IMR-90 (cell line): ENCODE results near the gene CTIF. TPM values are rescaled to one million over a fixed set of nuclear protein-coding genes. Genes with fewer than 3 reads are reported as not detected.

Source experiments
- ATAC-seq: fragments of 200-7000 bp; cut with Tn5 transposase; 2 replicates; pipeline ENCODE4 v1.9.1; 2020; ENCODE audit warnings: low read depth, mild to moderate bottlenecking, moderate library complexity
- BruUV-seq: library from RNA; stranded (reverse); fragments of 400-500 nt; replicated peaks from 2 replicates; lab custom pipeline; 2021; lab: Mats Ljungman, UMichigan
- CTCF ChIA-PET: fragments of 300-600 bp; formaldehyde crosslinking; extraction: SDS; loops from one replicate; lab custom pipeline; 2021; ENCODE audit warnings: antibody characterized with exemption; lab: Yijun Ruan, JAX
- POLR2A ChIA-PET: fragments of 300-600 bp; sonication (Branson Sonifier 250); formaldehyde crosslinking; loops from one replicate; lab custom pipeline; 2022; ENCODE audit warnings: antibody characterized with exemption; ENCODE audit not compliant: unreplicated experiment; lab: Charles Lee
- DNase-seq: peaks from one replicate; pipeline ENCODE4 v3.0.0; 2013
- H2AFZ ChIP-seq: replicated peaks from 2 replicates; pipeline ENCODE3; 2013; ENCODE audit warnings: low read length, mild to moderate bottlenecking; ENCODE audit not compliant: poor library complexity
- H2AK5ac ChIP-seq: 2 replicates; pipeline ENCODE4 v1.6.1; 2013; ENCODE audit warnings: low read depth, low read length, inconsistent platforms
- H2AK9ac ChIP-seq: replicated peaks from 2 replicates; pipeline ENCODE3; 2013; ENCODE audit warnings: mild to moderate bottlenecking, low read depth, low read length, moderate library complexity; ENCODE audit not compliant: poor library complexity
- H2BK120ac ChIP-seq: 2 replicates; pipeline ENCODE4 v1.6.1; 2013; ENCODE audit warnings: low read depth, low read length, inconsistent platforms
- H2BK15ac ChIP-seq: 3 replicates; pipeline ENCODE4 v1.6.1; 2013; ENCODE audit warnings: low read depth, low read length, inconsistent platforms
- H2BK20ac ChIP-seq: 2 replicates; pipeline ENCODE4 v1.6.1; 2013; ENCODE audit warnings: low read depth, mild to moderate bottlenecking, inconsistent platforms, low read length, moderate library complexity
- H2BK5ac ChIP-seq: 2 replicates; pipeline ENCODE4 v1.6.1; 2013; ENCODE audit warnings: mild to moderate bottlenecking, low read depth, low read length, inconsistent platforms; ENCODE audit not compliant: poor library complexity, severe bottlenecking
- H3K14ac ChIP-seq: replicated peaks from 2 replicates; pipeline ENCODE4 v1.6.1; 2013; ENCODE audit warnings: low read depth, low read length, inconsistent platforms
- H3K18ac ChIP-seq: 2 replicates; pipeline ENCODE4 v1.6.1; 2013; ENCODE audit warnings: low read depth, low read length, control low read depth
- H3K23ac ChIP-seq: 2 replicates; pipeline ENCODE4 v1.6.1; 2013; ENCODE audit warnings: low read depth, low read length, inconsistent platforms
- H3K27ac ChIP-seq: 2 replicates; pipeline ENCODE4 v1.5.1; 2013; ENCODE audit warnings: mild to moderate bottlenecking, control low read depth, low read length; ENCODE audit not compliant: insufficient read depth
- H3K27me3 ChIP-seq: 2 replicates; pipeline ENCODE4 v1.6.1; 2013; ENCODE audit warnings: low read length; ENCODE audit not compliant: control insufficient read depth, insufficient read depth
- H3K36me3 ChIP-seq: 2 replicates; pipeline ENCODE4 v1.6.1; 2013; ENCODE audit warnings: low read length, mixed read lengths; ENCODE audit not compliant: control insufficient read depth, insufficient read depth
- H3K4ac ChIP-seq: 2 replicates; pipeline ENCODE4 v1.6.1; 2013; ENCODE audit warnings: low read depth, low read length, inconsistent platforms
- H3K4me1 ChIP-seq: 2 replicates; pipeline ENCODE4 v1.6.1; 2013; ENCODE audit warnings: low read length, mixed read lengths; ENCODE audit not compliant: control insufficient read depth, insufficient read depth
- H3K4me2 ChIP-seq: 2 replicates; pipeline ENCODE4 v1.6.1; 2013; ENCODE audit warnings: low read depth, mild to moderate bottlenecking, control low read depth, low read length, moderate library complexity
- H3K4me3 ChIP-seq: 2 replicates; pipeline ENCODE4 v1.5.1; 2013; ENCODE audit warnings: low read depth, mild to moderate bottlenecking, control low read depth, low read length, moderate library complexity; ENCODE audit not compliant: insufficient read depth
- H3K56ac ChIP-seq: 2 replicates; pipeline ENCODE4 v1.6.1; 2013; ENCODE audit warnings: low read length, inconsistent platforms; ENCODE audit not compliant: insufficient read depth; ENCODE audit errors: extremely low read depth
- H3K79me1 ChIP-seq, 2 experiments: 2 replicates each; pipeline ENCODE4 v1.6.1; 2013; ENCODE audit warnings: low read length in 2 of 2, inconsistent platforms in 1 of 2, low read depth in 1 of 2
- H3K9ac ChIP-seq: 2 replicates; pipeline ENCODE4 v1.6.1; 2013; ENCODE audit warnings: low read depth, low read length, control low read depth
- H3K9me1 ChIP-seq: 2 replicates; pipeline ENCODE4 v1.6.1; 2013; ENCODE audit warnings: low read length, inconsistent platforms; ENCODE audit not compliant: insufficient read depth
- H3K9me3 ChIP-seq: 2 replicates; pipeline ENCODE4 v1.6.1; 2013; ENCODE audit warnings: low read length; ENCODE audit not compliant: control insufficient read depth, insufficient read depth
- H4K20me1 ChIP-seq: 2 replicates; pipeline ENCODE4 v1.6.1; 2013; ENCODE audit warnings: low read length, inconsistent platforms; ENCODE audit not compliant: insufficient read depth
- H4K5ac ChIP-seq: 2 replicates; pipeline ENCODE4 v1.6.1; 2013; ENCODE audit warnings: mild to moderate bottlenecking, low read depth, low read length, control low read depth
- H4K8ac ChIP-seq, 2 experiments: 2 replicates each; pipeline ENCODE4 v1.6.1; 2013; ENCODE audit warnings: low read depth in 2 of 2, low read length in 2 of 2, control low read depth in 1 of 2, inconsistent platforms in 1 of 2
- H4K91ac ChIP-seq: 2 replicates; pipeline ENCODE4 v1.6.1; 2013; ENCODE audit warnings: low read depth, low read length, inconsistent platforms; ENCODE audit not compliant: insufficient read depth
- BHLHE40 ChIP-seq: fragments of 150-350 bp; IDR thresholded peaks from 2 replicates; pipeline ENCODE4 v1.6.1; 2016; ENCODE audit warnings: mild to moderate bottlenecking, low read depth, low read length
- FOS ChIP-seq: fragments of 150-350 bp; IDR thresholded peaks from 2 replicates; pipeline ENCODE4 v1.6.1; 2016; ENCODE audit warnings: low read depth, low read length
- MAFK ChIP-seq: IDR thresholded peaks from 2 replicates; pipeline ENCODE4 v1.6.1; 2012; ENCODE audit warnings: low read depth, low read length, improper control_type of control experiment
- MAZ ChIP-seq: IDR thresholded peaks from 2 replicates; pipeline ENCODE4 v1.6.1; 2012; ENCODE audit warnings: low read depth, mild to moderate bottlenecking, low read length, improper control_type of control experiment, moderate library complexity, borderline replicate concordance
- MXI1 ChIP-seq: IDR thresholded peaks from 2 replicates; pipeline ENCODE4 v1.6.1; 2012; ENCODE audit warnings: low read depth, mild to moderate bottlenecking, low read length, moderate library complexity, borderline replicate concordance
- NFE2L2 ChIP-seq: fragments of 150-350 bp; IDR thresholded peaks from 2 replicates; pipeline ENCODE4 v1.6.1; 2016; ENCODE audit warnings: low read depth, mild to moderate bottlenecking, low read length
- POLR2A ChIP-seq: IDR thresholded peaks from 2 replicates; pipeline ENCODE4 v1.6.1; 2012; ENCODE audit warnings: mild to moderate bottlenecking, low read depth, low read length
- RAD21 ChIP-seq: IDR thresholded peaks from 2 replicates; pipeline ENCODE4 v1.6.1; 2012; ENCODE audit warnings: low read length, improper control_type of control experiment
- RCOR1 ChIP-seq: IDR thresholded peaks from 2 replicates; pipeline ENCODE4 v1.6.1; 2012; ENCODE audit warnings: mild to moderate bottlenecking, low read length, improper control_type of control experiment; ENCODE audit not compliant: insufficient replicate concordance
- SMC3 ChIP-seq: fragments of 150-350 bp; IDR thresholded peaks from 2 replicates; pipeline ENCODE4 v1.6.1; 2016; ENCODE audit warnings: low read depth, mild to moderate bottlenecking, antibody characterized with exemption, low read length, moderate library complexity
- WGBS, 2 experiments: methylation state at CpG; one replicate each; pipeline versions ENCODE4 v1.1.5 to v1.1.7; 2013; ENCODE audit warnings: missing lambda C conversion rate in 2 of 2; ENCODE audit not compliant: insufficient read length in 1 of 2; ENCODE audit errors: extremely low coverage in 2 of 2; 5-methylcytosine and 5-hydroxymethylcytosine counted together
- dilution Hi-C: fragments of 300-500 bp; cut with HindIII; formaldehyde crosslinking; loops from one replicate; pipeline ENCODE4 v1.14.3; 2018; ENCODE audit warnings: low sequenced_read_pairs; ENCODE audit not compliant: unreplicated experiment
- in situ Hi-C: fragments of 300-500 bp; cut with MboI; formaldehyde crosslinking; loops from 3 replicates; pipeline ENCODE4 v1.14.3; 2019; ENCODE audit warnings: low sequenced_read_pairs, inconsistent platforms, mixed read lengths
- intact Hi-C: fragments of 100-400 bp; cut with micrococcal nuclease; formaldehyde crosslinking; loops from 2 replicates; pipeline ENCODE4 v1.10.0; 2022
- polyA plus RNA-seq, 3 experiments: library from polyadenylated mRNA; depleted of rRNA; stranded (reverse); fragments of >200 nt; gene quantifications; 2 replicates each; pipeline ENCODE4 v1.2.3, GENCODE V29; 2012; ENCODE audit warnings: low replicate concordance in 1 of 3
- total RNA-seq: library from RNA; depleted of rRNA; stranded (reverse); fragments of >200 nt; gene quantifications from 2 replicates; pipeline ENCODE4 v1.2.3, GENCODE V29; 2012
- TF ChIP-seq, protein P1 (sequence below): conservative IDR thresholded peaks from 2 replicates; pipeline ENCODE4 v1.5.1; 2012; ENCODE audit warnings: mild to moderate bottlenecking, low read depth, low read length, improper control_type of control experiment
- TF ChIP-seq, protein P2 (sequence below): fragments of 150-350 bp; IDR thresholded peaks from 2 replicates; pipeline ENCODE4 v1.6.1; 2017; ENCODE audit warnings: mild to moderate bottlenecking, antibody characterized with exemption, low read length, low read depth

CTIF gene
- total and polyA plus RNA-seq, 2 of the 4 experiments (the other 2 are of a cell fraction): 25.1 to 57.0 TPM

DNA sequence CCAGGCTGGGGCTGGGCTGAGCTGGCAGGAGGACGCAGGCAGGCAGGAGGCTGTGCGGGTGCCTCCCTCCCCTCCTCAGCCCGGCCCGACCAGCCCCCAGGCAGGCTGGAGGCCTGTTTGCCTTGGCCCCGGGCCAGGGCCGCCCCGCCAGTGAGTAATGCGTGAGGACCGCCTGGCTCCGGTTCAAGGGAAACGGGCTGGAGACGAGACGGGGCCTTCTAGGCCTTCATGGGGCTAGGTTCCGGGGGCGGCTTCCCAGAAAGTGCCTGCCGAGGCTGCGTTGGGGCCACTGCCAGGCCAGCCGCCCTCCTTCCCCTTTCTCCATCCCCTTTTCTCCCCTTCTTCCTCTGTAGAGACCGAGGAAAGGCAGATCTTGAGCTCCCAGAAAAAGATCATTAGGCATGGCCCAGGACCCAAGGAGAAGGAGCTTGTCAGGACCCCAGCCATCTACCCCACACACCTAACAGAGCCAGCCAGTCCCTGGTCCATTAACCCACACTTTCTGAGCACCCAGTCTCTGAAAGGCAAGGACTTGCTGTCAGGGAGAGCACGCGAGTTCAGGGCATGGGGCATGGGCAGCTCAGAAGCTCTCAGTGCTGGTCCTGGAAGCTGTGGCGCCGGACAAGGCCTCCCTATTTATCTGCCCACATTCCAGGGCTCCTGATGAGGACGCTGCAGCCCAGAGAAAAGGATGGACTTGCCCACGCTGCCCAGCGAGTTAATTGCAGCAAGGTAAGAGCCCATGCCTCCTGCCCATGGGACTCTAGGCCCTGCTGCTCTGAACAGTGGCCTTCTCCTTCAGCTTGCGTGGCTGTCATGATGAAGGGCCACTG is 363.4 kb downstream of the CTIF start:
- peak overlapping the region; percentile 98 for H3K14ac ChIP-seq
- POLR2A ChIA-PET: no interaction called here
- TF ChIP-seq BHLHE40: peak; percentile 43
- TF ChIP-seq, protein P1, sequence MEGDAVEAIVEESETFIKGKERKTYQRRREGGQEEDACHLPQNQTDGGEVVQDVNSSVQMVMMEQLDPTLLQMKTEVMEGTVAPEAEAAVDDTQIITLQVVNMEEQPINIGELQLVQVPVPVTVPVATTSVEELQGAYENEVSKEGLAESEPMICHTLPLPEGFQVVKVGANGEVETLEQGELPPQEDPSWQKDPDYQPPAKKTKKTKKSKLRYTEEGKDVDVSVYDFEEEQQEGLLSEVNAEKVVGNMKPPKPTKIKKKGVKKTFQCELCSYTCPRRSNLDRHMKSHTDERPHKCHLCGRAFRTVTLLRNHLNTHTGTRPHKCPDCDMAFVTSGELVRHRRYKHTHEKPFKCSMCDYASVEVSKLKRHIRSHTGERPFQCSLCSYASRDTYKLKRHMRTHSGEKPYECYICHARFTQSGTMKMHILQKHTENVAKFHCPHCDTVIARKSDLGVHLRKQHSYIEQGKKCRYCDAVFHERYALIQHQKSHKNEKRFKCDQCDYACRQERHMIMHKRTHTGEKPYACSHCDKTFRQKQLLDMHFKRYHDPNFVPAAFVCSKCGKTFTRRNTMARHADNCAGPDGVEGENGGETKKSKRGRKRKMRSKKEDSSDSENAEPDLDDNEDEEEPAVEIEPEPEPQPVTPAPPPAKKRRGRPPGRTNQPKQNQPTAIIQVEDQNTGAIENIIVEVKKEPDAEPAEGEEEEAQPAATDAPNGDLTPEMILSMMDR: no peak
- TF ChIP-seq MAZ: peak; percentile 98
- no peak for TF ChIP-seq MXI1
- no peak for TF ChIP-seq MAFK
- TF ChIP-seq SMC3: no peak
- no peak for TF ChIP-seq RCOR1
- peak; percentile 86 for TF ChIP-seq FOS
- TF ChIP-seq NFE2L2: no peak
- peak; percentile 24; the same call in 1 of the 2 replicates for TF ChIP-seq RAD21
- peak; percentile 26; the same call in 1 of the 2 replicates for TF ChIP-seq POLR2A
- TF ChIP-seq, protein P2, sequence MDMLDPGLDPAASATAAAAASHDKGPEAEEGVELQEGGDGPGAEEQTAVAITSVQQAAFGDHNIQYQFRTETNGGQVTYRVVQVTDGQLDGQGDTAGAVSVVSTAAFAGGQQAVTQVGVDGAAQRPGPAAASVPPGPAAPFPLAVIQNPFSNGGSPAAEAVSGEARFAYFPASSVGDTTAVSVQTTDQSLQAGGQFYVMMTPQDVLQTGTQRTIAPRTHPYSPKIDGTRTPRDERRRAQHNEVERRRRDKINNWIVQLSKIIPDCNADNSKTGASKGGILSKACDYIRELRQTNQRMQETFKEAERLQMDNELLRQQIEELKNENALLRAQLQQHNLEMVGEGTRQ: no peak
- intact Hi-C loops (no loop called here), in situ Hi-C loops (no loop called here), dilution Hi-C loops (no loop called here)
- H2BK20ac ChIP-seq: peak overlapping the region; percentile 100
- H2AFZ ChIP-seq: peak overlapping the region; percentile 90
- H3K79me1 ChIP-seq: peaks cover 8 to 17% of the 10 kb centered on the region in 2 experiments; a peak in 3 of 4 replicates
- H3K18ac ChIP-seq: peak overlapping the region; percentile 96
- 9% methylated on average over 11 of the region's 27 CpGs; no CpG with 5 or more reads in 1 of the 2 experiments for WGBS, 2 experiments
- H3K4me3 ChIP-seq: no peak overlapping the region
- H3K9me3 ChIP-seq: peaks cover 10% of the 10 kb centered on the region
- peak overlapping the region; percentile 83 for H3K27ac ChIP-seq
- H4K20me1 ChIP-seq: no peaks in the 10 kb centered on the region
- peak overlapping the region; percentile 97 for H2AK5ac ChIP-seq
- peaks cover 24% of the 10 kb centered on the region for H3K4me1 ChIP-seq
- peak overlapping the region; percentile 99 for H3K23ac ChIP-seq
- no peaks in the 10 kb centered on the region for H3K27me3 ChIP-seq
- H3K9me1 ChIP-seq: peaks cover 26% of the 10 kb centered on the region
- peak overlapping the region; percentile 99 for H4K8ac ChIP-seq
- peak overlapping the region; percentile 100 for H2BK120ac ChIP-seq
- ATAC-seq (peak; percentile 95), DNase-seq (peak; percentile 91)
- CTCF ChIA-PET: no interaction called here
- H4K5ac ChIP-seq: peak overlapping the region; percentile 96
- peak overlapping the region; percentile 62 for H3K9ac ChIP-seq
- H3K36me3 ChIP-seq: no peaks in the 10 kb centered on the region
- peak overlapping the region; percentile 18; the same call in 1 of the 2 replicates for H3K4me2 ChIP-seq
- H3K56ac ChIP-seq: peak overlapping the region; percentile 96
- no TSS peak for BruUV-seq
- H3K4ac ChIP-seq: peak overlapping the region; percentile 100
- peak overlapping the region; percentile 28 for H2AK9ac ChIP-seq
- peak overlapping the region; percentile 100 for H4K91ac ChIP-seq
- peak overlapping the region; percentile 98 for H2BK15ac ChIP-seq
- peak overlapping the region; percentile 92 for H2BK5ac ChIP-seq
